Measurements from ENCODE around the gene SARDH. TPM values are rescaled to one million over a fixed set of nuclear protein-coding genes. Genes with fewer than 3 reads are reported as not detected.
A peak's percentile ranks its signal among the peaks of the same experiment; 100 is the strongest.

The SARDH gene
- total RNA-seq, 1 donor from 2014 or later = 0.20 TPM

DNA sequence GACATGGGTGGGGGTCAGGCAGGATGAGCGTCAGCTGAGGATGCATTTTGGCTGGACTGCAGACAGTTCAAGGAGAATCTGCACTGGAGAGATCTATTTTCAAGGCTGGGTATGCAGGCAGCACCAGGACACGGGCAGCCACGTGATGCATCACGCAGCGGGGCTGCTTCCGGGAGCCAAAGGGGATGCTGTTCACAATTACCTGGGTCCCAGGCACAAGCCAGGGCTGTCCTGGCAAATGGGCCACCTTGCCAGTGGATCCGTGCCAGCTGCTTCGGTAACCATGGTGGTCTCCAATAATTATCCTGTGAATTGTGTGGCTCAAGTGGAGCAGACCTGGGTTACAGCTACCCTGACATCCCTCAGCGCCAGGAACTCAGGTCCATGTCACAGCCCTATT, 84.5 kb downstream of the SARDH start:
- no peak for DNase-seq (ENCODE audit: low read depth in 2 of 2)

GRCh38 chr9:133650026-133650425, 88.1 kb downstream of the SARDH start:
- no peak for DNase-seq (ENCODE audit: low read depth in 2 of 2)

DNA sequence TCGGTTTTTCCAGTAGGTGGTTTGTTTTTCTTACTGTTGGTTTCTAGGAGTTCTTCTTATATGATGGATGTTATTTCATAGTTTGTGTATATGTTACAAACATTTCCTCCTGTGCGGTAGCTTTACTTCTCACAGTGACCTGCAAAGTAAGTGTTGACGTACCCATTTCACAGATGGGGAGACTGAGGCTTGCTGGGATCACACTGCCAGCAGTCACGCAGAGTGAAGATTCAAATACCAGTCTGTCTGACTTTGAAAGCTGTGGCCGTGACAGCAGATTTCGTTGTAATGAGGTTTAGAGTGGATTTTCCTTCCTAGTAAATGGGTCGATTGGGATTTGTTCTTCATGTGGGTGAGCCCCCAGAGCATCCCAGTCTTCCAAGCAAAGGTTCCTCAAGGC, 89.0 kb downstream of the SARDH start:
- DNase-seq (ENCODE audit: low read depth in 2 of 2) = no peak

DNA sequence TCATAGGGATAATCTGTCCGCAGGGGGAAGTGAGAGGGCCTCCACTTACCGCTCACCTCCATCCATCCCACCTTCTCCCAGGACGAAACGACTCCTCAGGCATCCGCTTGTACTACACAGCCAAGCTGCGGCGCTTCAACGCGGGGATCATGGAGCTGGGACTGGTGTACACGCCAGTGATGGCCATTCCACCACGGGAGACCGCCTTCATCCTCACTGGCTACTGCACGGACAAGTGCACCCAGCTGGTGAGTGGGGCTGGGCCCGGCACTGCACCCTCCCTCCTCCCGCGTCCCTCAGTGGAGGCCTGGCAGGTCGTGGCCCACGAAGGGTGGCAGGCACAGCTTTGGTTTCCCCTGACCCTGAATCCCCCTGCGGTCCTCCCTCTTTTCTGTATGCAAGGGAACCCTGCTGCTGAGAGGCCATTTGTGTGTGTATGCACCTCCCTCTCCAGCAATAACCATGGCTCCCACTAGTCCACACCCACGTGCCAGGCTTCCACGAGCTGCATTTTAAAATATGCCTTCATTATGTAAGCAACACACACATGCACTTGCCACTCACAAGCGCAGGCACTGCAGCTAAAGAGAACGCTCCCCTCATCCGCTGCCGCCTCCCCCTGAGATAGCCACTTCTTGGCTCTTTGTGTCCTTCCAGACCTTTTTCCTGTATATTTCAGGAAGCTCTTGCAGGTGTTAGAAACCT, 90.2 kb downstream of the SARDH start:
- no peak for DNase-seq (ENCODE audit: low read depth in 2 of 2)

- DNase-seq (ENCODE audit: low read depth in 2 of 2) = no peak
Observed at GRCh38 chr9:133647148-133647547, 91.0 kb downstream of the SARDH start.

DNA sequence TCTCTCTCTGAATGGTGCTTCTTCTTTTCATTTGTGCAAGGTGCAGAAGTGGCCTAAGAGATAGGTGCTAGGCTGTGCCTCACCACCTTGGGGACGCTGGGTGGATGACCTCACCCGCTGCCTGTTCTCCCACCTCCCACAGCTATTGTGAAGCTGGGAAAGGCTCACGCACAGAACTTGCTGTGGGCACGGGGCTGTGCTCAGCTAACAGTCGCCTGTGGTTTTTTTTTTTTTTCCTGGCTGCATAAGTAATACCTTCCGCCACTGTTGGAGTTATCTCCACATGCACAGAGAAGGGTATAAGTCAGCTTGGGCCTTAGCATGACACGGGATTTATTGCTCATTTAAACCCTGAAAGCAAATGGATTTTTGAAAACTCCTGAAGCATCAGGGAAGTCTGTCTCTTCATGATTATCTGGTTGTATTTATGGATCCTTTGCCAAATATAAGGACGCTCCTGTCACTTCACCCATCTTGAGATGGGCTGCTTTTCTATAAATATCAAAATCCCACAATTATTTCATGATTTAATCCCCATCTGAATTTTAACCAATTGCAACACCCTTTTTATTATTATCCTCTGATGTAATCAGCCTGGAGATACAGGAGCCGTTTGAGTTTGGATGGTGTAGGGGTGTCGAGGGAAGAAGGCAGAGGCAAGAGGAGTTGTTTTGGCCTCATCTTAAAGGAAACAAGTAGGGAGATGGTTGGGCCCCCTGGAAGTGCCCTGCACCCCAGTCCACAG, 93.0 kb downstream of the SARDH start:
- no peak for DNase-seq (ENCODE audit: low read depth in 2 of 2)

- DNase-seq (ENCODE audit: low read depth in 2 of 2) = no peak
Observed at GRCh38 chr9:133643978-133644760, 94.0 kb downstream of the SARDH start.

GRCh38 chr9:133643362-133643755, 94.8 kb downstream of the SARDH start:
- DNase-seq (ENCODE audit: low read depth in 2 of 2) = no peak

DNA sequence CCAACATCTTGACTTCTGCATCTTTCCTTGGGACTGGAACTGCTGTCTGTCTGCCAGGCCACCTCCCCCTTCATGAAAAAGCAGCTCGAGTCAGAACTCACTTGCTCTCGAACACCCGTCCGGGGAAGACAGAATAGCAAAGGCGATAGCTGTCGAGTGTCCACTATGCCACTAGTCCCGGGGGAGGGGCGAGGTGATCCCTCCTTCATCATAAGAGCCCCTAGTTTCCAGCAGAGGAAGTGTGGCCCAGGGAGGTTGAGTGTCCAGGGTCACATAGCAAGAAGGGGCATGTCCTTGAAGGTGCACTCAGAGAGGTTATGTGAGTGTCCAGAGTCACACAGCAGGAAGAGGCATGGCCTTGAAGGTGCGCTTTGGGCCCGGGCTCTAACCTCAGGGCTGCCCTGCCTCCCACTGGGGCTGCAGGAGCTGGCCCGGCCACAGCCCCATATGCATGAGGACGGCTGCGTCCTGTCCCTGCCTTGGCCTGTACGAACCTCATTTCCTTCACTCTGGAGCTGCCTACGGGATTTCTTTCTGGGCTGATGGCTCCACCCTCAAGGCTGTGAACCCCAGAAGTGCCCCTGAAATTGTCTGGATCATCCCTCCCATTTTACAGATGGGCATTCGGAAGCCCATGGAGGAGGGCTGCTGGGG, 95.3 kb downstream of the SARDH start:
- peak in 1 of 2 donors; percentile 15 for DNase-seq (ENCODE audit: low read depth in 2 of 2)

GRCh38 chr9:133641861-133642595, 96.1 kb downstream of the SARDH start:
- no peak for DNase-seq (ENCODE audit: low read depth in 2 of 2)

DNA sequence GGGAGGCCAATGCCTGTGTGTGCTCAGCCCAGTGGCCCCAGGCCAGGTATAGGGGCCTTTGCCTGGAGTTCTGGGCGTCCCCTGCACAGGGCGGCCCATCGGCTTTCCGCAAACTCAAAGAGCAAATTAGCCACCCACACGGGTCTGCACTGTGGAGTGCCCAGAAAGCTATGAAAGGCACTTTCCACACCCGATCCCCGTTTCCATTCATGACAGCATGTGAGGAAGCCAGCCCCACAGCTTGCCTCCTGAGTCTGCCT, 96.8 kb downstream of the SARDH start:
- no peak for DNase-seq (ENCODE audit: low read depth in 2 of 2)

DNA sequence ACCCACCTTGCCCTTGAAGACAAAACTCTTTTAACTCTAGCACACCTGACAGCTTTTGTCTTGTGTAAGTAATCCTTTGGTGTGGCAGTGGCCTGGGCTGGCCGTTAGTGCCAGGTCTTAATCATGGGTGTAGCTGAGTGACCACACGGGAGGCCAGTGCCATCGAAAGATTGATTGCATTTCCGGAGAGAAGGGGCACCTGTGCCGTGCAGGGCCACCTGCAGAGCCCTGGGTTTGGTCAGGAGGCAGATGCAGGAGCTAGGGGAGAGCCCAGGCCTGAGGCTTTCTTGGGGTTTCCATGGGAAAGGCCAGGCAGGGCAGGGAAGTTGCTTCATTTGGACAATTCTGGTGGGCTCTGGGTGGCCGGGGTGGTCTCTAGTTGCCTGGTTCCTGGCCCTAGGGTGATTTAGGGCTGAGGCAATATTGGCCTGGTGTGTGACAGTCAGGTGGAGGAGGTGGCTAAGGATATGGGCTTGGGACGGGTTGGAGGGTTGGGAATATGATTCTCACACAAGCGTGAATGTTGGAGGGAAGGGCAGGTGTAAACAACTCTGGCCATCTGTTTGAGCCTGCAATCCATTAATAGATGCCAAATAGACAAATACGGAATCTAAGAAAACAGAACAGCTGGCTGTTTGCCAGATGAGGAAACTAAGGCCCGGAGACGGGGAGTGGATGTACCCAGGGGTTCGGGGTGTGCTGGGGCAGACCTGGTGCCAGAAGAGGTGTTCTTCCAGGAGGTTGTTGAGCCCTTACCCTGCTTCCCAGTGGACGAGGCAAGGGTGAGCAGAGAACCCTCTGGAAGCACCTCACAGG, 97.4 kb downstream of the SARDH start:
- no peak for DNase-seq (ENCODE audit: low read depth in 2 of 2)

GRCh38 chr9:133640160-133640559, 98.0 kb downstream of the SARDH start:
- DNase-seq (ENCODE audit: low read depth in 2 of 2) = no peak

GRCh38 chr9:133639613-133640012, 98.5 kb downstream of the SARDH start:
- DNase-seq (ENCODE audit: low read depth in 2 of 2) = no peak

- no peak for DNase-seq (ENCODE audit: low read depth in 2 of 2)
Observed at GRCh38 chr9:133638711-133639110, 99.4 kb downstream of the SARDH start.

- DNase-seq (ENCODE audit: low read depth in 2 of 2) = no peak
Observed at GRCh38 chr9:133638076-133638475, 100.1 kb downstream of the SARDH start.

DNA sequence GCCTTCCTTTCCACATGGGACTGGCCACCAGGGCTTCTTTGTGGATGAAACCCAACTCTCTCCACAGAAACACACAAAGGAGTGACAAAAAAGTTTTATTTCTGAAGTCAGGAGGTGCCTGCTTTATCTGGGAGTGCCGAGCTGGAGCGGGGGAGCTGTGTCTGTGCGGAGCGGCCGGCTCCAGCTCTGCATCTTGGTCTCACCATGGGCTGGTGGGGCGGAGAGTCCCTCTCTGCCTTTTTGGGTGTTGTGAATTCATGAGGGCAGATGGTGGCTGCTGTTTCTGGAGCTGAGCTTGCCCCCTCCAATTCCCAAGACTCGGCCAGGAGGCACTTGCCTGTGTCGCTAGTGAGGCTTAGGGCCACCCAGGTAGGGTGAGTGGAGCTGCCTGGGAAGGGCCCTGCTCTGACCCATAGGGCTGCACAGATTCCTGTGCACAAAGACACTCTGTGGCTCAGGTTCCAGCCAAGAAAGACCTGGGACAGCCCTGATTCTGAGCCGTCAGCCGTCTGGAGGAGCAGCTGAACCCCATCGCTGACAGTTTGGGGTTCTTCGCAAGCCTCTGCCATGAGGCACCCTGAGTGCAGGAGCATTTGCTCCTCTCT, 100.6 kb downstream of the SARDH start:
- DNase-seq (ENCODE audit: low read depth in 2 of 2) = no peak

- no peak for DNase-seq (ENCODE audit: low read depth in 2 of 2)
Observed at GRCh38 chr9:133636902-133637301, 101.2 kb downstream of the SARDH start.

- no peak for DNase-seq (ENCODE audit: low read depth in 2 of 2)
Observed at GRCh38 chr9:133635533-133636531, 102.3 kb downstream of the SARDH start, which contains the start of gene DBH. TSS of gene DBH (plus strand) at chr9:133636363. CDS start at chr9:133636372, 9 bp downstream.

Data from lung microvascular endothelial cell (primary cell).